K562 (cell line): ENCODE measurements around the gene ZNF296. TPM values are rescaled to one million over a fixed set of nuclear protein-coding genes. Genes with fewer than 3 reads are reported as not detected.

ENCODE experiments used
- ATF3 ChIP-seq, 2 experiments: fragments of 450-650 bp in 1 of 2; sonication (generic) in 1 of 2; formaldehyde crosslinking in 1 of 2; IDR thresholded peaks in 1 of 2; conservative IDR thresholded peaks in 1 of 2; 2 replicates each; pipeline versions ENCODE4 v1.6.1 to v1.8.1; 2016 to 2023; ENCODE audit warnings: mild to moderate bottlenecking in 2 of 2, moderate library complexity in 2 of 2, inconsistent platforms in 1 of 2, missing genetic modification reagents in 1 of 2
- CREBBP ChIP-seq: IDR thresholded peaks from one replicate; pipeline ENCODE4 v1.6.1; 2012; ENCODE audit warnings: low read depth, mild to moderate bottlenecking, control low read depth, inconsistent platforms, low read length
- ELF2 ChIP-seq: fragments of 250-450 bp; sonication (Bioruptor Pico); IDR thresholded peaks from 2 replicates; pipeline ENCODE4 v1.5.0; 2021; ENCODE audit warnings: mild to moderate bottlenecking
- GATA2 ChIP-seq: sonication (generic); formaldehyde crosslinking; IDR thresholded peaks from 2 replicates; pipeline ENCODE4 v1.4.0; 2020; ENCODE audit warnings: mild to moderate bottlenecking, missing genetic modification reagents
- GTF3C2 ChIP-seq: IDR thresholded peaks from 3 replicates; pipeline ENCODE4 v1.6.1; 2011; ENCODE audit warnings: borderline replicate concordance, mild to moderate bottlenecking, moderate library complexity; ENCODE audit not compliant: insufficient read length; ENCODE audit errors: extremely low read depth
- KDM1A ChIP-seq, 2 experiments: fragments of 450-650 bp; IDR thresholded peaks; 2 replicates each; pipeline ENCODE4 v1.6.1; 2016; ENCODE audit warnings: mild to moderate bottlenecking in 2 of 2
- MECOM ChIP-seq: fragments of 250-450 bp; sonication (Bioruptor Pico); IDR thresholded peaks from 2 replicates; pipeline ENCODE4 v1.8.0; 2022; ENCODE audit warnings: inconsistent platforms
- MED1 ChIP-seq: sonication (generic); formaldehyde crosslinking; IDR thresholded peaks from 2 replicates; pipeline ENCODE4 v1.8.1; 2023; ENCODE audit warnings: missing genetic modification reagents, borderline replicate concordance
- MEIS2 ChIP-seq: fragments of 450-650 bp; IDR thresholded peaks from 2 replicates; pipeline ENCODE4 v1.6.1; 2014; ENCODE audit warnings: mild to moderate bottlenecking; ENCODE audit not compliant: partially characterized antibody
- MXI1 ChIP-seq: IDR thresholded peaks from 2 replicates; pipeline ENCODE4 v1.6.1; 2011; ENCODE audit warnings: low read depth, mild to moderate bottlenecking, improper control_type of control experiment, low read length
- SMAD1 ChIP-seq: fragments of 150-350 bp; IDR thresholded peaks from 2 replicates; pipeline ENCODE4 v1.6.1; 2014; ENCODE audit warnings: low read length, low read depth; ENCODE audit not compliant: partially characterized antibody
- SMC3 ChIP-seq: conservative IDR thresholded peaks from 2 replicates; pipeline ENCODE4 v1.6.1; 2011; ENCODE audit warnings: low read depth, low read length, improper control_type of control experiment; ENCODE audit not compliant: insufficient read depth
- SRSF3 ChIP-seq: fragments of 200-400 bp; formaldehyde crosslinking; IDR thresholded peaks from 2 replicates; pipeline ENCODE4 v1.6.1; 2016; ENCODE audit warnings: mild to moderate bottlenecking, low read length, moderate library complexity; ENCODE audit not compliant: insufficient read depth
- TCF7L2 ChIP-seq: fragments of 150-350 bp; IDR thresholded peaks from 2 replicates; pipeline ENCODE4 v1.6.1; 2016; ENCODE audit warnings: low read depth, mild to moderate bottlenecking, low read length, moderate library complexity
- TRIM25 ChIP-seq: fragments of 450-650 bp; IDR thresholded peaks from 2 replicates; pipeline ENCODE4 v1.7.0; 2016; ENCODE audit warnings: borderline replicate concordance
- ZNF263 ChIP-seq: sonication (generic); formaldehyde crosslinking; IDR thresholded peaks from 2 replicates; pipeline ENCODE4 v1.8.0; 2022; ENCODE audit warnings: mild to moderate bottlenecking, missing genetic modification reagents, borderline replicate concordance
- ZNF445 ChIP-seq: fragments of 250-450 bp; sonication (Bioruptor Pico); IDR thresholded peaks from 2 replicates; pipeline ENCODE4 v1.4.0; 2020; ENCODE audit warnings: low read depth, mild to moderate bottlenecking, moderate library complexity
- ZNF551 ChIP-seq: fragments of 250-450 bp; sonication (Bioruptor Pico); IDR thresholded peaks from 2 replicates; pipeline ENCODE4 v1.5.0; 2021; ENCODE audit warnings: mild to moderate bottlenecking, moderate library complexity
- polyA plus RNA-seq, 8 experiments: library from polyadenylated mRNA; depleted of rRNA in 4 of 8; stranded (reverse) in 5 of 8; unstranded in 3 of 8; fragments of >200 nt; fragmentation: Nextera tagmentation in 2 of 8; fragmentation: Illumina TruSeq in 1 of 8; extraction: Ambion mirVana in 2 of 8; extraction: Trizol in 1 of 8; gene quantifications; 2 replicates each; pipeline versions ENCODE4 v1.2.1 to v1.2.3, GENCODE V29; 2011 to 2014; ENCODE audit warnings: inconsistent platforms in 1 of 8, missing spikeins in 1 of 8
- total RNA-seq, 7 experiments: library from RNA; depleted of rRNA in 6 of 7; stranded (reverse); fragments of >200 nt in 6 of 7; fragmentation: Illumina TruSeq in 2 of 7; extraction: Trizol in 2 of 7; gene quantifications; 2 replicates each; pipeline versions ENCODE4 v1.2.1 to v1.2.3, GENCODE V29; 2011 to 2021; ENCODE audit warnings: low replicate concordance in 1 of 7
- TF ChIP-seq, protein P1 (sequence below): fragments of 250-450 bp; sonication (Bioruptor Pico); IDR thresholded peaks from 2 replicates; pipeline ENCODE4 v1.8.0; 2022; ENCODE audit warnings: inconsistent platforms

ZNF296 gene
- total and polyA plus RNA-seq, 9 of the 15 experiments (the other 6 are each of a cell fraction or from before 2014, with no cell fraction given): 0.03 to 8.8 (median 0.47) TPM; not detected in 1

DNA sequence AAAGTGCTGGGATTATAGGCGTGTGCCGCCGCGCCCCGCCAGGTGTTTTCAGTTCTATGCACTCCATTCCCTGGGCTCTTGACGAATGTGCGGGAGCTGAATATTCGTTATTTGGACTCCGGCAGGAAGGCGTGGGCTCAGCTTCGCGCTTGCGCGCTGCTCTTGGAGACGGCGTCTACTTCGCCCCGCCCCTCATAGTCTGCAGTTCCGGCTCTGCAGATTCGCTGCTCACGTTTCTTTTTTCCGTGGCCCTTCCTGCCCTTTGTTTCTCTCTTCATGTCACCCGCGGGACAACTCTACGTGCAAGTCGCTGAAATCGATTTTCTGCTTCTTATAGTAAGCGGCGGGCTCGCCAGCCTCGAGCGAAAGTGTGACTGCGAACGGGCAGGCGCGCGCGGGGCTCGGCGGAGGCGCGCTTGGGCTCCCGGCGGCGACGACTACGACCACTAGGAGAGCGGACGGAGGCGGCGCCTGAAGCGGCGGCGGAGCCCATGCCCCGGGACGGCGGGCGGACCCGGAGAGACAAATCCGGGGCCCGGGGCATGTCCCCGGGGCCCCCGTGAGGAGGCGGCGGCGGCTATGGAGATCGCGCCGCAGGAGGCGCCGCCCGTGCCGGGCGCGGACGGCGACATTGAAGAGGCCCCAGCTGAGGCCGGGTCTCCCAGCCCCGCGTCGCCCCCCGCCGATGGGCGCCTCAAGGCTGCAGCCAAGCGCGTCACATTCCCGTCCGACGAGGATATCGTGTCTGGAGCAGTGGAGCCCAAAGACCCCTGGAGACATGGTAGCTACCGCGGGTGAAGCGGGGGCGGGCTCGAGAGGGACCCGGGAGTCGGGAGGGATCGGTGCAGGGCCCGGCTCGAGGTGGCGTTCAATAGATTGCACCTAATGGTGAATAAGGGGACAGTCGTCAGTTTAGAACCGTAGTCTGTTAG is 16.7 kb upstream of the ZNF296 start, which contains the start of gene PPP1R37 (continued):
- TF ChIP-seq GTF3C2: no peak
- TF ChIP-seq ZNF445 (CRISPR knock-in tag): no peak
- no peak for TF ChIP-seq SMC3
- TF ChIP-seq MEIS2: no peak
- TF ChIP-seq MXI1: 0 out of 2 replicates have a peak, but pooled peaks have one; percentile 37
- TF ChIP-seq MECOM (CRISPR knock-in tag): 0 out of 2 replicates have a peak, but pooled peaks have one; percentile 59
- TF ChIP-seq ELF2 (CRISPR knock-in tag): peak; percentile 81
- no peak for TF ChIP-seq KDM1A (IDR thresholded peaks at IDR 0.05)
- TF ChIP-seq, protein P1, sequence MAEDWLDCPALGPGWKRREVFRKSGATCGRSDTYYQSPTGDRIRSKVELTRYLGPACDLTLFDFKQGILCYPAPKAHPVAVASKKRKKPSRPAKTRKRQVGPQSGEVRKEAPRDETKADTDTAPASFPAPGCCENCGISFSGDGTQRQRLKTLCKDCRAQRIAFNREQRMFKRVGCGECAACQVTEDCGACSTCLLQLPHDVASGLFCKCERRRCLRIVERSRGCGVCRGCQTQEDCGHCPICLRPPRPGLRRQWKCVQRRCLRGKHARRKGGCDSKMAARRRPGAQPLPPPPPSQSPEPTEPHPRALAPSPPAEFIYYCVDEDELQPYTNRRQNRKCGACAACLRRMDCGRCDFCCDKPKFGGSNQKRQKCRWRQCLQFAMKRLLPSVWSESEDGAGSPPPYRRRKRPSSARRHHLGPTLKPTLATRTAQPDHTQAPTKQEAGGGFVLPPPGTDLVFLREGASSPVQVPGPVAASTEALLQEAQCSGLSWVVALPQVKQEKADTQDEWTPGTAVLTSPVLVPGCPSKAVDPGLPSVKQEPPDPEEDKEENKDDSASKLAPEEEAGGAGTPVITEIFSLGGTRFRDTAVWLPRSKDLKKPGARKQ: no peak
- no peak for TF ChIP-seq TRIM25
- 0 out of 2 replicates have a peak, but pooled peaks have one; percentile 20 for TF ChIP-seq SRSF3
- TF ChIP-seq CREBBP: no peak
- no peak for TF ChIP-seq GATA2 (CRISPR knock-in tag)
- no peak for TF ChIP-seq TCF7L2
- no peak for TF ChIP-seq MED1 (CRISPR knock-in tag)
- TF ChIP-seq ZNF551: no peak
- TF ChIP-seq ATF3 (IDR thresholded peaks at IDR 0.05): no peak
- peak; percentile 71 for TF ChIP-seq ATF3 (CRISPR knock-in tag; conservative IDR thresholded peaks at IDR 0.05)
- TF ChIP-seq SMAD1: no peak
- TF ChIP-seq ZNF263: peak; percentile 67; the same call in 1 of the 2 replicates
